Subcutaneous abdominal adipose tissue (tissue), 5 donors: ENCODE results near the gene METRNL.
A peak's percentile ranks its signal among the peaks of the same experiment; 100 is the strongest.
"Not testable (repeated sequence)": the region's sequence is repeated elsewhere in the genome, so short reads cannot be mapped to it uniquely, and the experiment has no call there.

Experiments used
- H3K27ac ChIP-seq: one replicate; pipeline ENCODE4 v1.7.0; 2013; ENCODE audit warnings: low read depth, mild to moderate bottlenecking, inconsistent platforms, low read length, moderate library complexity
- H3K27me3 ChIP-seq, 5 donors: one replicate each; pipeline ENCODE4 v1.7.0; 2013; ENCODE audit warnings: low read length in 5 of 5, inconsistent platforms in 1 of 5; ENCODE audit not compliant: control insufficient read depth in 5 of 5, insufficient read depth in 4 of 5
- H3K36me3 ChIP-seq, 5 donors: one replicate each; pipeline ENCODE4 v1.7.0; 2013; ENCODE audit warnings: low read length in 5 of 5; ENCODE audit not compliant: control insufficient read depth in 5 of 5, insufficient read depth in 5 of 5
- H3K4me1 ChIP-seq, 5 donors: one replicate each; pipeline ENCODE4 v1.7.0; 2013; ENCODE audit warnings: low read length in 5 of 5, mild to moderate bottlenecking in 3 of 5, moderate library complexity in 1 of 5; ENCODE audit not compliant: control insufficient read depth in 5 of 5, insufficient read depth in 5 of 5
- H3K4me3 ChIP-seq, 5 donors: one replicate each; pipeline ENCODE4 v1.7.0; 2013; ENCODE audit warnings: low read length in 5 of 5, low read depth in 1 of 5
- H3K9ac ChIP-seq, 5 donors: one replicate each; pipeline ENCODE4 v1.7.0; 2013; ENCODE audit warnings: low read length in 5 of 5, mild to moderate bottlenecking in 4 of 5, moderate library complexity in 3 of 5
- H3K9me3 ChIP-seq, 5 donors: one replicate each; pipeline ENCODE4 v1.7.0; 2013; ENCODE audit warnings: low read length in 5 of 5; ENCODE audit not compliant: control insufficient read depth in 5 of 5
- donor health status: healthy.
- donor health status: healthy.
- donor health status: healthy.
- donor health status: healthy.
- donor health status: healthy.

The METRNL gene

GRCh38 chr17:83135692-83136091 is 56.3 kb downstream of the METRNL start:
- Histone ChIP-seq H3K9me3 (no peaks in the 10 kb centered on the region), H3K9ac (no peak overlapping the region), H3K4me3 (no peak overlapping the region), H3K36me3 (no peaks in the 10 kb centered on the region), H3K4me1 (no peaks in the 10 kb centered on the region), H3K27ac (no peak overlapping the region), H3K27me3 (peaks cover 0 to 12% (median 5%) of the 10 kb centered on the region in 5 donors)

- no peaks in the 10 kb centered on the region for H3K9me3 ChIP-seq
- no peaks in the 10 kb centered on the region for H3K4me1 ChIP-seq
- no peak overlapping the region for H3K4me3 ChIP-seq
- peaks cover 0 to 12% (median 5%) of the 10 kb centered on the region in 5 donors for H3K27me3 ChIP-seq
- no peaks in the 10 kb centered on the region for H3K36me3 ChIP-seq
- H3K9ac ChIP-seq, result no peak overlapping the region
- no peak overlapping the region for H3K27ac ChIP-seq
Measured at GRCh38 chr17:83136156-83136555, 56.7 kb downstream of the METRNL start.

- Histone ChIP-seq H3K9ac (no peak overlapping the region), H3K27ac (no peak overlapping the region), H3K36me3 (no peaks in the 10 kb centered on the region), H3K27me3 (peaks cover 0 to 12% (median 5%) of the 10 kb centered on the region in 5 donors), H3K9me3 (no peaks in the 10 kb centered on the region), H3K4me1 (no peaks in the 10 kb centered on the region), H3K4me3 (no peak overlapping the region)
Measured at GRCh38 chr17:83136931-83137330, 57.5 kb downstream of the METRNL start.

GRCh38 chr17:83137523-83137922 is 58.1 kb downstream of the METRNL start:
- Histone ChIP-seq H3K27me3 (peaks cover 0 to 12% (median 5%) of the 10 kb centered on the region in 5 donors), H3K36me3 (no peaks in the 10 kb centered on the region), H3K27ac (no peak overlapping the region), H3K9me3 (no peaks in the 10 kb centered on the region), H3K9ac (no peak overlapping the region), H3K4me1 (no peaks in the 10 kb centered on the region), H3K4me3 (no peak overlapping the region)

- no peaks in the 10 kb centered on the region for H3K9me3 ChIP-seq
- H3K4me1 ChIP-seq, result no peaks in the 10 kb centered on the region
Measured at GRCh38 chr17:83138820-83139219, 59.4 kb downstream of the METRNL start.

GRCh38 chr17:83139541-83140248 is 60.3 kb downstream of the METRNL start:
- not testable (repeated sequence) for H3K36me3 ChIP-seq, H3K4me3 ChIP-seq, H3K27ac ChIP-seq, H3K4me1 ChIP-seq, H3K9me3 ChIP-seq
- Histone ChIP-seq H3K27me3 (peaks cover 0 to 16% (median 3%) of the 10 kb centered on the region in 5 donors), H3K9ac (peak overlapping the region in 1 of 5 donors; percentile 11)

More at GRCh38 chr17:83138820-83139219, 59.4 kb downstream of the METRNL start:
- H3K27ac ChIP-seq, result no peak overlapping the region
- no peak overlapping the region for H3K9ac ChIP-seq
- H3K36me3 ChIP-seq, result no peaks in the 10 kb centered on the region
- H3K4me3 ChIP-seq, result no peak overlapping the region
- H3K27me3 ChIP-seq, result peaks cover 0 to 12% (median 5%) of the 10 kb centered on the region in 5 donors

- peaks cover 0 to 22% (median 8%) of the 10 kb centered on the region in 5 donors for H3K27me3 ChIP-seq
- peaks cover 0 to 11% (median 9%) of the 10 kb centered on the region in 5 donors for H3K4me1 ChIP-seq
- H3K36me3 ChIP-seq, result not testable (repeated sequence)
Measured at GRCh38 chr17:83140249-83140566, 60.8 kb downstream of the METRNL start.

GRCh38 chr17:83142619-83143018 is 63.2 kb downstream of the METRNL start:
- Histone ChIP-seq H3K9me3 (no peaks in the 10 kb centered on the region), H3K36me3 (no peaks in the 10 kb centered on the region), H3K9ac (no peak overlapping the region), H3K27me3 (peaks cover 0 to 13% (median 4%) of the 10 kb centered on the region in 5 donors), H3K4me1 (peaks cover 0 to 11% (median 9%) of the 10 kb centered on the region in 5 donors), H3K4me3 (no peak overlapping the region), H3K27ac (no peak overlapping the region)

More at GRCh38 chr17:83140249-83140566, 60.8 kb downstream of the METRNL start:
- not testable (repeated sequence) for H3K27ac ChIP-seq, H3K9ac ChIP-seq, H3K4me3 ChIP-seq, H3K9me3 ChIP-seq

- Histone ChIP-seq H3K27me3 (peaks cover 0 to 13% (median 4%) of the 10 kb centered on the region in 5 donors), H3K9me3 (no peaks in the 10 kb centered on the region), H3K36me3 (no peaks in the 10 kb centered on the region), H3K4me1 (peaks cover 0 to 11% (median 9%) of the 10 kb centered on the region in 5 donors), H3K4me3 (no peak overlapping the region), H3K27ac (no peak overlapping the region), H3K9ac (no peak overlapping the region)
Measured at GRCh38 chr17:83143817-83144231, 64.4 kb downstream of the METRNL start.
